ENCODE results near the gene PAK6.

PAK6 gene

GRCh38 chr15:40265355-40265754, 26.5 kb downstream of the PAK6 start:
- H3K27ac ChIP-seq (ENCODE audit: low read length) = no peak overlapping the region
- H3K9me3 ChIP-seq (replicated peaks; ENCODE audit: insufficient read depth, low read length) = no peaks in the 10 kb centered on the region
- no peak overlapping the region for H3K9ac ChIP-seq (ENCODE audit: low read length)
- H3K4me1 ChIP-seq (ENCODE audit: low read length) = no peaks in the 10 kb centered on the region
- no peaks in the 10 kb centered on the region for H3K9me2 ChIP-seq (replicated peaks; ENCODE audit: insufficient read depth, low read length)
- H4K20me1 ChIP-seq (ENCODE audit: insufficient read depth, low read length) = no peaks in the 10 kb centered on the region
- no peak for DNase-seq
- H3K79me2 ChIP-seq (ENCODE audit: low read length) = no peaks in the 10 kb centered on the region
- no peak overlapping the region for H3K4me2 ChIP-seq (ENCODE audit: low read depth, low read length)
- H3K4me3 ChIP-seq (ENCODE audit: low read length) = no peak overlapping the region
- H2AFZ ChIP-seq (ENCODE audit: low read length) = no peak overlapping the region
- no peaks in the 10 kb centered on the region for H3K27me3 ChIP-seq (replicated peaks; ENCODE audit: insufficient read depth, low read length)
- TF ChIP-seq EZH2 (optimal IDR thresholded peaks at IDR 0.05; ENCODE audit: low read depth, low read length) (no peak), CTCF (IDR thresholded peaks at IDR 0.05; ENCODE audit: low read length) (no peak)
- no peaks in the 10 kb centered on the region for H3K36me3 ChIP-seq (replicated peaks; ENCODE audit: insufficient read depth, low read length)
- H3F3A ChIP-seq (ENCODE audit: insufficient read depth, low read length) = no peaks in the 10 kb centered on the region

GRCh38 chr15:40265875-40266274, 27.0 kb downstream of the PAK6 start:
- no peak overlapping the region for H3K27ac ChIP-seq (ENCODE audit: low read length)
- no peaks in the 10 kb centered on the region for H3F3A ChIP-seq (ENCODE audit: insufficient read depth, low read length)
- H3K4me3 ChIP-seq (ENCODE audit: low read length) = no peak overlapping the region
- no peaks in the 10 kb centered on the region for H3K9me2 ChIP-seq (replicated peaks; ENCODE audit: insufficient read depth, low read length)
- no peaks in the 10 kb centered on the region for H3K9me3 ChIP-seq (replicated peaks; ENCODE audit: insufficient read depth, low read length)
- TF ChIP-seq CTCF (IDR thresholded peaks at IDR 0.05; ENCODE audit: low read length) (no peak), EZH2 (optimal IDR thresholded peaks at IDR 0.05; ENCODE audit: low read depth, low read length) (no peak), EZH2phosphoT487 (IDR thresholded peaks at IDR 0.05; ENCODE audit: low read length) (no peak)
- no peak for DNase-seq
- no peak overlapping the region for H3K9ac ChIP-seq (ENCODE audit: low read length)
- no peaks in the 10 kb centered on the region for H3K4me1 ChIP-seq (ENCODE audit: low read length)
- no peaks in the 10 kb centered on the region for H4K20me1 ChIP-seq (ENCODE audit: insufficient read depth, low read length)
- no peaks in the 10 kb centered on the region for H3K79me2 ChIP-seq (ENCODE audit: low read length)
- H2AFZ ChIP-seq (ENCODE audit: low read length) = no peak overlapping the region
- H3K27me3 ChIP-seq (replicated peaks; ENCODE audit: insufficient read depth, low read length) = no peaks in the 10 kb centered on the region
- H3K36me3 ChIP-seq (replicated peaks; ENCODE audit: insufficient read depth, low read length) = no peaks in the 10 kb centered on the region
- H3K4me2 ChIP-seq (ENCODE audit: low read depth, low read length) = no peak overlapping the region

- Histone ChIP-seq H3K27ac (ENCODE audit: low read length) (no peak overlapping the region), H3K27me3 (replicated peaks; ENCODE audit: insufficient read depth, low read length) (no peaks in the 10 kb centered on the region), H3K9ac (ENCODE audit: low read length) (no peak overlapping the region), H3K36me3 (replicated peaks; ENCODE audit: insufficient read depth, low read length) (no peaks in the 10 kb centered on the region), H4K20me1 (ENCODE audit: insufficient read depth, low read length) (no peaks in the 10 kb centered on the region), H2AFZ (ENCODE audit: low read length) (no peak overlapping the region), H3K4me3 (ENCODE audit: low read length) (no peak overlapping the region), H3K79me2 (ENCODE audit: low read length) (no peaks in the 10 kb centered on the region), H3K9me3 (replicated peaks; ENCODE audit: insufficient read depth, low read length) (no peaks in the 10 kb centered on the region), H3K4me2 (ENCODE audit: low read depth, low read length) (no peak overlapping the region), H3K4me1 (ENCODE audit: low read length) (no peaks in the 10 kb centered on the region), H3F3A (ENCODE audit: insufficient read depth, low read length) (no peaks in the 10 kb centered on the region), H3K9me2 (replicated peaks; ENCODE audit: insufficient read depth, low read length) (no peaks in the 10 kb centered on the region)
- DNase-seq = no peak
- TF ChIP-seq EZH2phosphoT487 (IDR thresholded peaks at IDR 0.05; ENCODE audit: low read length) = no peak
- TF ChIP-seq CTCF (IDR thresholded peaks at IDR 0.05; ENCODE audit: low read length) = no peak
- no peak for TF ChIP-seq EZH2 (optimal IDR thresholded peaks at IDR 0.05; ENCODE audit: low read depth, low read length)
Measured at GRCh38 chr15:40266828-40267304, 28.0 kb downstream of the PAK6 start.
